Stimulated activated CD8-positive, alpha-beta memory T cell treated with anti-CD3 and anti-CD28 coated beads, Interleukin-2, amount 100 ng/mL, for 1 hour (primary cell): ENCODE data around the gene SCYGR7.
"Not testable (repeated sequence)": the region's sequence is repeated elsewhere in the genome, so short reads cannot be mapped to it uniquely, and the experiment has no call there.

Experiments
- DNase-seq, 2 donors: peaks; one replicate each; pipeline ENCODE4 v3.0.0-alpha.2; 2020; ENCODE audit warnings: low read depth in 2 of 2

SCYGR7 gene

DNA sequence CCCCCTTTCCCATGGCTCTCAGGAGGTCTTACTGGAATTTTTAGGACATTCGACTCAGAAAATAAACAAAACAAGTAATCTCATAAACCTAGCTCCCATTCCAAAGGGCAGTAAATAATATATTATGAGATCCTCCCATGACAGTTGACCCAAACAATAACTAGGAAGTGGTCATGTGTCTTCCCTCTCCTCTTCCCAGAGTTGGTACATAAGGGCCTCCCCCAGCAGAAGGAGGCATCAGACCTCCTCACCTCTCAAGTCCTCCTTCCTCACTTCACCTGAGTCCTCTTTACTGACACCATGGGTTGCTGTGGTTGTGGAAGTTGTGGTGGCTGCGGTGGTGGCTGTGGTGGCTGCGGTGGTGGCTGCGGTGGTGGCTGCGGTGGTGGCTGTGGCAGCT, at the start of gene SCYGR7:
Gene SCYGR7, plus strand, starts transcription at position 301 of the 400 bp plus-strand sequence. Its CDS starts 0 bp downstream, at position 301.
- no peak for DNase-seq

DNA sequence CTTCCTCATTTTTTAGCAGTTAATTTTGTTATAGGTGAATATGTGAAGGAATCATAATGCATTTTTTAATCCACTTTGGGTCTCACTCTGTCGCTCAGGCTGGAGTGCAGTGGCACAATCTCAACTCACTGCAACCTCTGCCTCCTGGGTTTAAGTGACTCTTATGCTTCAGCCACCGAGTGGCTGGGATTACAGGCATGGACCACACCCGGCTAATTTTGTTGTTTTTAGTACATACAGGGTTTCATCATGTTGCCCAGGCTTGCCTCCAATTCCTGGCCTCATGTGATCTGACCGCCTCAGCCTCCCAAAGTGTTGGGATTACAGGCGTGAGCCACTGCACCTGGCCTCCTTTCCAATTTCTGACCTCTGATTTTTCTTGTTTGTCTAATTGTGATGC, 43.9 kb upstream of the SCYGR7 start:
- DNase-seq = no peak

DNA sequence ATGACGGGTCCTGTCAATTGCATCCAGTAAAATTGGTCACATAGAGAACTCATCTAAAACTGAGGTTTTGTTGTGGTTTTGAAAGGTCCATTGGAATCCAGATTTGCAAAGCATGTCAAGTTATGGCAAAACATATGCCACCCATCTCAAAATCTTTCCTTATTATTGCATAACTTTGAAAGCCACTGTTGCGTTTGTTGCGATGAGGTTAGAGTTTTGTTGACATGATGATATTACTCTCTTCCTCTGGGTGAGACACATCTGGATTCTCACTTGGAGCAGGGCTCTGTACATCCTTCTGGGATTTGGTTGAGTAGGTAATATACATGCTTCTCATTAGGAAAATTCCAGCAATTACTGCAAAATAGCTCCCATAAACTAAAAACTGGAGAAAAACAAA, 40.9 kb upstream of the SCYGR7 start:
- no peak for DNase-seq

DNA sequence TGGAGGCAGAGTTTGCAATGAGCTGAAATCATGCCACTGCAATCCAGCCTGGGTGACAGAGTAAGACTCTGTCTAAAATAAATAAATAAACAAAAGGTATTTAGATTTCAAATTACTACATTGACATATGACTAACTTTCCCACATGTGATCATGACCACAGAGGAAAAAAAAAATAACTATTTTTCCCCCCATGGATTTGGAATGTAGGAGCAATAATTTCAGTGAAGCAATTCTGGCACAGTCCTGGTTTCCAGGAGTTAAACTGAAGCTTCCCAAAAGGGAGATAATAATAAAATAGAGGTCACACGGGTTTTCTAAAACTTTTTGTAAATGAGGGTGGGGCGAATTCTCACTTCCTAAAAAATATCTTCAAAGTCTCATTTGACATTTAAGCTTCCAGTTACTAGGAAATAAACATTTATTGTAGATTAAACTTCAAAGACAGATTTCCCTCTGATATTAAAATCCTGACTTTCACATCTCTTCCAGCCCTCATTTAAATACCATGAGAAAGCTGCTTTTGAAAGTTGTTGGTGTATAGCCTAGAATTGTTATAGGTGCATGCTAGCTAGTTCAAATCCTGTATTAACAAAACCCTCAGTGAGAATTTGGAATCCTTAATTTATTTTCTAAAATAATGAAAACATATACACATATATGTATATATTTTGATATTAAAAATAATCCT, 31.0 kb upstream of the SCYGR7 start:
- no peak for DNase-seq

- no peak for DNase-seq
Observed at GRCh38 chr2:227701556-227701955, 26.6 kb upstream of the SCYGR7 start.

DNA sequence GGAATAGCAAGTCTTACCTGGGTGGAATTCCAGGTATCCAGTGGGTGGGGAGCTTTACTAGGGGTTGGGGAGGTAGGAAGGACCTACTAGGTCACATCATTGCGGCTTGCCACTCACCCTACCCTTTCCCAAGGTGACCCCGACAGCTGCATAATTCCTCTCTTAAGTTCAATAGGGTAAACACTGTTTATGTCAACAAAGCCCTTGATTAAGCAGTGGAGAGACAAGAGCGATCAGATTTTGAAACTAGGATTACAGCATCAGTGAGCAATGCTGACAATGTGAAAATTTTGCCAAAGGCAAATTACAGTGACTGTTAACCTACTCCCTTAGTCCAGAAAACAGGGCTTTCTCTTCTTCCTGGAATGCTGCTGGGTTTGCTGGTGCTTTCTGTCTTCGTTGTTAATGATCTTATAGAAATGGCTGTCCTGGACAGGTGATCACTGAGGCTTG, 24.8 kb upstream of the SCYGR7 start:
- no peak for DNase-seq

GRCh38 chr2:227703961-227704360, 24.2 kb upstream of the SCYGR7 start:
- DNase-seq = no peak

- no peak for DNase-seq
Observed at GRCh38 chr2:227706859-227707258, 21.3 kb upstream of the SCYGR7 start.

DNA sequence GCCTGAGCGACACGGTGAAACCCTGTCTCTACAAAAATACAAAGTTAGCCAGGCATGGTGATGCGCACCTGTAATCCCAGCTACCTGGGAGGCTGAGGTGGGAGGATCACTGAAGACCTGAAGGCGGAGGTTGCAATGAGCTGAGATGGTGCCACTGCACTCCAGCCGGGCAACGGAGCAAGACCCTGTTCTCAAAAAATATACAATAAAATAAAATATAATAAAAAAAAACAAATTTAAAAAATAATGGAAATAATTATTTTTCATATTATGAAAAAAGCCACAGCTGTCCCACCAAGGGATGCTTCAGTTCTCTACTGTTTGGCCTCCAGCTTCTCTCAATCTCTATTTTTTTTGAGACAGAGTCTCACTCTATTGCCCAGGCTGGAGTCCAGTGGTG, 20.7 kb upstream of the SCYGR7 start:
- DNase-seq = no peak

GRCh38 chr2:227710986-227711385, 17.1 kb upstream of the SCYGR7 start:
- DNase-seq = no peak

GRCh38 chr2:227713291-227713690, 14.8 kb upstream of the SCYGR7 start:
- no peak for DNase-seq

- no peak for DNase-seq
Observed at GRCh38 chr2:227716501-227716900, 11.6 kb upstream of the SCYGR7 start.

GRCh38 chr2:227717687-227718567, 10.2 kb upstream of the SCYGR7 start, which contains the start of gene SLC19A3:
TSS of gene SLC19A3 (minus strand) at chr2:227718028. CDS start at chr2:227702318, 15,710 bp downstream.
- DNase-seq = no peak

GRCh38 chr2:227719641-227720040, 8.5 kb upstream of the SCYGR7 start:
- no peak for DNase-seq

DNA sequence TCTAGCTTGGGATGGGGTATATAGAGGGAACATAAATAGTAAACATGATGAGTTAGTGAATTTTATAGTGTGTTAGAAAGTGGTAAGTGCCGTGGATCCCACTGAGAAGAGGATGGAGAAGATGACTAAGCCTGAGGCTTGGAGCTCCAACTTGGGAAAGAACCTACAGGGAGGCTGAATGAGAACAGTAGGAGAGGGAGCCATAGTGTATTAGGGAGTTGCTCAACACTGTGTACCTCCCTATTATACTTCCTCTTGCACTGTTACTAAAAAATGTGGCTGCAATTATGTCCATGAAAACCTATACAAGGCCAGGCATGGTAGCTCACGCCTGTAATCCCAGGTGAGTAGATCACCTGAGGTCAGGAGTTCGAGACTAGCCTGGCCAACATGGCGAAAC, 7.5 kb upstream of the SCYGR7 start:
- no peak for DNase-seq

- DNase-seq = not testable (repeated sequence)
Observed at GRCh38 chr2:227722821-227723220, 5.3 kb upstream of the SCYGR7 start.

GRCh38 chr2:227724394-227725039, 3.6 kb upstream of the SCYGR7 start, which contains the start of gene SCYGR6:
TSS of gene SCYGR6 (minus strand) at chr2:227724757. CDS start at chr2:227724757, 0 bp downstream.
- no peak for DNase-seq

DNA sequence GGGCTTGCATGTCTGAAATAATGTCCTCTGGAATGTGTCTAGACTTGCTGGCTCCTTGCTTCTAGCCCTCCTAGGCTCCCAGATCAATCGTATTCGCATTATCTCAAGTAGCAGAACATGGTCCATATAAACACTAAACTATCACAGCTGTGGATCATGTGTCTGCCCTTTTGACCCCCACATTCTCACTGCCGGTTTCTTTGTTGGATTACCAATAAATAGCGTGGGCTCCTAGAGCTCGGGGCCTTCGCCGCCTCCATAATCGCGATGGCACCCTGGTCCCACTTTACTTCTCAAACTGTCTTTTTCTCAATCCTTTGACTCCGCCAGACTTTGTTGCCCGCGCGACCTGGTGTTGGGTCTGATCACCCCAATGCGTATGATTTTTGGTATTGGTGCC, 11.2 kb downstream of the SCYGR7 start:
- DNase-seq = no peak

- not testable (repeated sequence) for DNase-seq
Observed at GRCh38 chr2:227740705-227741104, 12.6 kb downstream of the SCYGR7 start.

DNA sequence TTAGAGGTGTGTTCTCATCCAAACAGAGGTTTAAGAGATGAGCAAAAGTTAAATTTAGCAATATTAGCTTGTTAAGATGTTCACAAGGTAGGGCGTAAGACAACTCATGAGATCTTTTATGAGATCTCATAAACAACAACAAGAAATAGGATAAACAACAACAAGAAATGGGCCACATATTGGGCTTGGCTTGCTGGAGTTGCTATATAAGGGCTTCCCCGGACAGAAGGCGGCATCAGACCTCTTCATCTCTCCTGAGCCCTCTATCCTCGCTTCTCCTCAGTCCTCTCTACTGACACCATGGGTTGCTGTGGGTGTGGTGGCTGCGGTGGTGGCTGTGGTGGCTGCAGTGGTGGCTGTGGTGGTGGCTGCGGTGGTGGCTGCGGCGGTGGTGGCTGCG, 17.5 kb downstream of the SCYGR7 start, which contains the start of gene SCYGR8:
Gene SCYGR8, plus strand, starts transcription at position 301 of the 400 bp plus-strand sequence. Its CDS starts 0 bp downstream, at position 301.
- no peak for DNase-seq

DNA sequence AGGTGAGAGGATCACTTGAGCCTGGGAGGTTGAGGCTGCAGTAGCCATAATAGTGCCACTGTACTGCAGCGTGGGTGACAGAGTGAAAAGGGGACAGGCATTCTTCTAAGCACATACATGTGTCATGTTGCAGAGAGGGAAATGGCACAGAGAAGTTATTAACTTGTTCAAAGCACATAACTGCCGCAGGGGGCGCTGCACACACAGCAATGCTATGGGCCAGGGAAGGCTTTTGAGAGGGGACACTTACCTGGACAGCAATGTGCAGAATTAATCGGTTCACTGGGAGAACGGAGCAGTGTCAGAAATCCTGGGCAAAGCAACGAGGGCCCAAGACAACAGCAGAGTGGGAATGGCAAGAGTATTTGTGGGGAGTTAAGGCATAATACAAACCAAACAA, 19.9 kb downstream of the SCYGR7 start:
- no peak for DNase-seq

DNA sequence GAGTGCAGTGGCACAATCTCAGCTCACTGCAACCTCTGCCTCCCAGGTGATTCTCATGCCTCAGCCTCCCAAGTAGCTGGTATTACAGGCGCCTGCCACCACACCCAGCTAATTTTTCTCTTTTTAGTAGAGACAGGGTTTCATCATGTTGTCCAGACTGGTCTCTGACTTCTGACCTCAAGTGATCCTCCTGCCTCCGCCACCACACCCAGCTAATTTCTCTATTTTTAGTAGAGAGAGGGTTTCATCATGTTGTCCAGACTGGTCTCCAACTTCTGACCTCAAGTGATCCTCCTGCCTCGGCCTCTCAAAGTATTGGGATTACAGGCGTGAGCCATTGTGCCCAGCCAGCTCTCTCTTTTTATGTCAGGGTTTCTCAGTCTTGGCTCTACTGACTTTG, 28.1 kb downstream of the SCYGR7 start:
- not testable (repeated sequence) for DNase-seq
